Measurements from ENCODE around the gene COL26A1. TPM values are rescaled to one million over a fixed set of nuclear protein-coding genes. Genes with fewer than 3 reads are reported as not detected.
"Not testable (repeated sequence)": the region's sequence is repeated elsewhere in the genome, so short reads cannot be mapped to it uniquely, and the experiment has no call there.

Gene COL26A1
- total RNA-seq, 1 donor from 2014 or later: 7.8 TPM

- Histone ChIP-seq H3K36me3 (ENCODE audit: control insufficient read depth in 3 of 3, insufficient read depth in 3 of 3, low read length in 3 of 3) (no peaks in the 10 kb centered on the region), H3K4me3 (ENCODE audit: low read length in 3 of 3) (no peak overlapping the region), H3K27me3 (ENCODE audit: control insufficient read depth in 3 of 3, insufficient read depth in 3 of 3, low read length in 3 of 3) (peaks cover 5 to 23% (median 6%) of the 10 kb centered on the region in 3 donors), H3K9me3 (ENCODE audit: control insufficient read depth in 3 of 3, low read length in 3 of 3) (peaks cover 0 to 3% (median 0%) of the 10 kb centered on the region in 3 donors), H3K4me1 (ENCODE audit: control insufficient read depth in 3 of 3, insufficient read depth in 3 of 3, low read length in 3 of 3) (no peaks in the 10 kb centered on the region), H3K27ac (ENCODE audit: low read depth, low read length) (no peak overlapping the region), H3K9ac (ENCODE audit: low read depth in 1 of 3, low read length in 3 of 3) (no peak overlapping the region)
Measured at GRCh38 chr7:101502466-101503098, 139.9 kb downstream of the COL26A1 start.

- H3K4me1 ChIP-seq (ENCODE audit: control insufficient read depth in 3 of 3, insufficient read depth in 3 of 3, low read length in 3 of 3); H3K36me3 ChIP-seq (ENCODE audit: control insufficient read depth in 3 of 3, insufficient read depth in 3 of 3, low read length in 3 of 3); H3K27ac ChIP-seq (ENCODE audit: low read depth, low read length); H3K9me3 ChIP-seq (ENCODE audit: control insufficient read depth in 3 of 3, low read length in 3 of 3); H3K9ac ChIP-seq (ENCODE audit: low read depth in 1 of 3, low read length in 3 of 3); H3K4me3 ChIP-seq (ENCODE audit: low read length in 3 of 3): not testable (repeated sequence)
- H3K27me3 ChIP-seq (ENCODE audit: control insufficient read depth in 3 of 3, insufficient read depth in 3 of 3, low read length in 3 of 3): peaks cover 16 to 33% (median 18%) of the 10 kb centered on the region in 3 donors
Measured at GRCh38 chr7:101505510-101505909, 142.8 kb downstream of the COL26A1 start.

GRCh38 chr7:101506531-101506930 is 143.9 kb downstream of the COL26A1 start:
- Histone ChIP-seq H3K27me3 (ENCODE audit: control insufficient read depth in 3 of 3, insufficient read depth in 3 of 3, low read length in 3 of 3) (peaks cover 16 to 39% (median 23%) of the 10 kb centered on the region in 3 donors), H3K4me3 (ENCODE audit: low read length in 3 of 3) (no peak overlapping the region), H3K9ac (ENCODE audit: low read depth in 1 of 3, low read length in 3 of 3) (no peak overlapping the region), H3K27ac (ENCODE audit: low read depth, low read length) (no peak overlapping the region), H3K9me3 (ENCODE audit: control insufficient read depth in 3 of 3, low read length in 3 of 3) (peaks cover 0 to 3% (median 0%) of the 10 kb centered on the region in 3 donors), H3K36me3 (ENCODE audit: control insufficient read depth in 3 of 3, insufficient read depth in 3 of 3, low read length in 3 of 3) (no peaks in the 10 kb centered on the region), H3K4me1 (ENCODE audit: control insufficient read depth in 3 of 3, insufficient read depth in 3 of 3, low read length in 3 of 3) (no peaks in the 10 kb centered on the region)

- H3K27me3 ChIP-seq (ENCODE audit: control insufficient read depth in 3 of 3, insufficient read depth in 3 of 3, low read length in 3 of 3): peaks cover 20 to 43% (median 26%) of the 10 kb centered on the region in 3 donors
- H3K9me3 ChIP-seq (ENCODE audit: control insufficient read depth in 3 of 3, low read length in 3 of 3): no peaks in the 10 kb centered on the region
- no peaks in the 10 kb centered on the region for H3K36me3 ChIP-seq (ENCODE audit: control insufficient read depth in 3 of 3, insufficient read depth in 3 of 3, low read length in 3 of 3)
- H3K4me1 ChIP-seq (ENCODE audit: control insufficient read depth in 3 of 3, insufficient read depth in 3 of 3, low read length in 3 of 3): no peaks in the 10 kb centered on the region
- H3K4me3 ChIP-seq (ENCODE audit: low read length in 3 of 3): no peak overlapping the region
- H3K9ac ChIP-seq (ENCODE audit: low read depth in 1 of 3, low read length in 3 of 3): no peak overlapping the region
- no peak overlapping the region for H3K27ac ChIP-seq (ENCODE audit: low read depth, low read length)
Measured at GRCh38 chr7:101507327-101507726, 144.7 kb downstream of the COL26A1 start.

GRCh38 chr7:101507791-101508252 is 145.1 kb downstream of the COL26A1 start:
- no peaks in the 10 kb centered on the region for H3K36me3 ChIP-seq (ENCODE audit: control insufficient read depth in 3 of 3, insufficient read depth in 3 of 3, low read length in 3 of 3)
- no peak overlapping the region for H3K9ac ChIP-seq (ENCODE audit: low read depth in 1 of 3, low read length in 3 of 3)
- no peak overlapping the region for H3K4me3 ChIP-seq (ENCODE audit: low read length in 3 of 3)
- peaks cover 20 to 43% (median 24%) of the 10 kb centered on the region in 3 donors for H3K27me3 ChIP-seq (ENCODE audit: control insufficient read depth in 3 of 3, insufficient read depth in 3 of 3, low read length in 3 of 3)
- no peaks in the 10 kb centered on the region for H3K4me1 ChIP-seq (ENCODE audit: control insufficient read depth in 3 of 3, insufficient read depth in 3 of 3, low read length in 3 of 3)
- no peak overlapping the region for H3K27ac ChIP-seq (ENCODE audit: low read depth, low read length)
- H3K9me3 ChIP-seq (ENCODE audit: control insufficient read depth in 3 of 3, low read length in 3 of 3): no peaks in the 10 kb centered on the region

GRCh38 chr7:101510297-101510696 is 147.6 kb downstream of the COL26A1 start:
- H3K36me3 ChIP-seq (ENCODE audit: control insufficient read depth in 3 of 3, insufficient read depth in 3 of 3, low read length in 3 of 3): no peaks in the 10 kb centered on the region
- H3K9me3 ChIP-seq (ENCODE audit: control insufficient read depth in 3 of 3, low read length in 3 of 3): no peaks in the 10 kb centered on the region
- H3K4me3 ChIP-seq (ENCODE audit: low read length in 3 of 3): no peak overlapping the region
- peaks cover 20 to 52% (median 33%) of the 10 kb centered on the region in 3 donors for H3K27me3 ChIP-seq (ENCODE audit: control insufficient read depth in 3 of 3, insufficient read depth in 3 of 3, low read length in 3 of 3)
- H3K9ac ChIP-seq (ENCODE audit: low read depth in 1 of 3, low read length in 3 of 3): no peak overlapping the region
- H3K27ac ChIP-seq (ENCODE audit: low read depth, low read length): no peak overlapping the region
- no peaks in the 10 kb centered on the region for H3K4me1 ChIP-seq (ENCODE audit: control insufficient read depth in 3 of 3, insufficient read depth in 3 of 3, low read length in 3 of 3)

- H3K27me3 ChIP-seq (ENCODE audit: control insufficient read depth in 3 of 3, insufficient read depth in 3 of 3, low read length in 3 of 3): peaks cover 20 to 46% (median 33%) of the 10 kb centered on the region in 3 donors
- no peak overlapping the region for H3K4me3 ChIP-seq (ENCODE audit: low read length in 3 of 3)
- H3K36me3 ChIP-seq (ENCODE audit: control insufficient read depth in 3 of 3, insufficient read depth in 3 of 3, low read length in 3 of 3): no peaks in the 10 kb centered on the region
- no peaks in the 10 kb centered on the region for H3K4me1 ChIP-seq (ENCODE audit: control insufficient read depth in 3 of 3, insufficient read depth in 3 of 3, low read length in 3 of 3)
- H3K27ac ChIP-seq (ENCODE audit: low read depth, low read length): no peak overlapping the region
- H3K9me3 ChIP-seq (ENCODE audit: control insufficient read depth in 3 of 3, low read length in 3 of 3): no peaks in the 10 kb centered on the region
- no peak overlapping the region for H3K9ac ChIP-seq (ENCODE audit: low read depth in 1 of 3, low read length in 3 of 3)
Measured at GRCh38 chr7:101511965-101512364, 149.3 kb downstream of the COL26A1 start.

DNA sequence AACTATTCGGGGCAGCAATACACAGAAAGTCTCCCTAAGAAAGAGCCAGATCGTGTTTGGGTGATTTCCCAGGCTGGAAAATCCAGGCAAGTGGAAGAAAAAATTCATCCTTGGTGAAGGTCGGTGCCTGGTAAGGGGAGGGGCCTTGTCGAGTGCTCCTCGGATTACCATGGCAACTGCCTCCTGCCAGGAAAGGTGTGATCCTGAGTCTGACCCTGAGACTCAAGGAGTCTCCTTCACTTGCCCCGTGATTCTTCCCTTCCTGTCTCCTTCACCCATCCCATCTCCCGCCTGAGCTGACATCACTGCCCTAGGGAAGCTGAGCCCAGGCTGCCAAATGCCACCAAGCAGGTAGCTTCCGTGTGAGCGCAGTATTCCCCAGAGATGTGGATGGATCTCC is 154.2 kb downstream of the COL26A1 start:
- Histone ChIP-seq H3K27me3 (ENCODE audit: control insufficient read depth in 3 of 3, insufficient read depth in 3 of 3, low read length in 3 of 3) (peaks cover 2 to 15% (median 11%) of the 10 kb centered on the region in 3 donors), H3K9me3 (ENCODE audit: control insufficient read depth in 3 of 3, low read length in 3 of 3) (peaks cover 0 to 3% (median 0%) of the 10 kb centered on the region in 3 donors), H3K4me1 (ENCODE audit: control insufficient read depth in 3 of 3, insufficient read depth in 3 of 3, low read length in 3 of 3) (peaks cover 10 to 18% (median 11%) of the 10 kb centered on the region in 3 donors), H3K9ac (ENCODE audit: low read depth in 1 of 3, low read length in 3 of 3) (no peak overlapping the region), H3K27ac (ENCODE audit: low read depth, low read length) (no peak overlapping the region), H3K4me3 (ENCODE audit: low read length in 3 of 3) (no peak overlapping the region), H3K36me3 (ENCODE audit: control insufficient read depth in 3 of 3, insufficient read depth in 3 of 3, low read length in 3 of 3) (no peaks in the 10 kb centered on the region)

GRCh38 chr7:101517304-101517703 is 154.6 kb downstream of the COL26A1 start:
- Histone ChIP-seq H3K9me3 (ENCODE audit: control insufficient read depth in 3 of 3, low read length in 3 of 3) (peaks cover 0 to 3% (median 0%) of the 10 kb centered on the region in 3 donors), H3K36me3 (ENCODE audit: control insufficient read depth in 3 of 3, insufficient read depth in 3 of 3, low read length in 3 of 3) (no peaks in the 10 kb centered on the region), H3K4me3 (ENCODE audit: low read length in 3 of 3) (no peak overlapping the region), H3K27me3 (ENCODE audit: control insufficient read depth in 3 of 3, insufficient read depth in 3 of 3, low read length in 3 of 3) (peaks cover 0 to 13% (median 9%) of the 10 kb centered on the region in 3 donors), H3K4me1 (ENCODE audit: control insufficient read depth in 3 of 3, insufficient read depth in 3 of 3, low read length in 3 of 3) (peaks cover 10 to 18% (median 11%) of the 10 kb centered on the region in 3 donors), H3K27ac (ENCODE audit: low read depth, low read length) (no peak overlapping the region), H3K9ac (ENCODE audit: low read depth in 1 of 3, low read length in 3 of 3) (no peak overlapping the region)

GRCh38 chr7:101518336-101518735 is 155.7 kb downstream of the COL26A1 start:
- H3K27ac ChIP-seq (ENCODE audit: low read depth, low read length): no peak overlapping the region
- no peak overlapping the region for H3K9ac ChIP-seq (ENCODE audit: low read depth in 1 of 3, low read length in 3 of 3)
- H3K4me3 ChIP-seq (ENCODE audit: low read length in 3 of 3): no peak overlapping the region
- peaks cover 0 to 13% (median 9%) of the 10 kb centered on the region in 3 donors for H3K27me3 ChIP-seq (ENCODE audit: control insufficient read depth in 3 of 3, insufficient read depth in 3 of 3, low read length in 3 of 3)
- H3K9me3 ChIP-seq (ENCODE audit: control insufficient read depth in 3 of 3, low read length in 3 of 3): peaks cover 0 to 3% (median 0%) of the 10 kb centered on the region in 3 donors
- peaks cover 10 to 18% (median 11%) of the 10 kb centered on the region in 3 donors for H3K4me1 ChIP-seq (ENCODE audit: control insufficient read depth in 3 of 3, insufficient read depth in 3 of 3, low read length in 3 of 3)
- no peaks in the 10 kb centered on the region for H3K36me3 ChIP-seq (ENCODE audit: control insufficient read depth in 3 of 3, insufficient read depth in 3 of 3, low read length in 3 of 3)
